ENCODE results near the gene CREB5. TPM values are rescaled to one million over a fixed set of nuclear protein-coding genes. Genes with fewer than 3 reads are reported as not detected.

Gene CREB5
- total RNA-seq, 2 donors from 2014 or later = 0.53 to 2.6 TPM

DNA sequence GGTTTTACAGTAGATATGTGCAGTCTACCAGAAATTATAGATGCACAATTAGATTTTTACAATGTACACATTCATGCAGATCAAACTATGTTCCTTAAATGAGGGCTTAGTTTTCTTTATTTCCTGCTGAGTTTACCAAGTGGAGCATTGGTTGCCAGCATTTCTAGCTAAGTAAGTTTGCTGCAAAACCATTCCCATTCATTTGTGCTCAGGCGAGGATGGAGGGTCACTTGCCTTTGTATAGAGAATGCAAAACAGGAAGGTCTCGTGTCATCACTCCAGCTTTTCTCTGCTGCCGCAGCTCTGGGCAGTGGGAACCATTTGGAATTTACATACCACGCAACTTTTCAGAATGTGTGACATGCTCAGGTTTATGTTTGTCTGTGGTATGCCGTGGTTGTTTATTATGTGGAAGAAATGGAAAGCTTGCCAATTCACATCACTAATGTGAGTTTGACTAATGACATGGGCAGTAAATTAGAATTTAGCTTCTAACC is 347.2 kb downstream of the CREB5 start:
- no peak for DNase-seq

DNA sequence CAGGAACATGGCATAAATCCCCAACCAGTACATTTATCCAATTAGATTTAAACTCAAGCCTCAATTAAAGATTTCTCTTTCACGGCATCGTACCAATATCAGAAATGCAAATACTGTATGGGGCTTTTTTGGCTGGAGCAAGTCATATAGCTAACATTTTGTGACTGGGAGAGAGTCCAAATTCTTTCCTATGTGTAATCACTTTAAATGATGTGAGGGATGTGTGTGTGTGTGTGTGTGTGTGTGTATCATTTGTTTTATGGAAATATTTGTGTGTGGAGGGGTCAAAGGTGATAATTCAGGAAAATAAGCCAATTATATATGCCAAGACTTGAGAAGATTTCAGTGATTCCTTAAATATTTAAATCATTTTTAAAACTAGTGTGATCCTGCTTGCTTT is 349.2 kb downstream of the CREB5 start:
- Mint-ChIP-seq H3K36me3 (ENCODE audit: low read depth) (no peaks in the 10 kb centered on the region), H3K9me3 (no peaks in the 10 kb centered on the region), H3K4me1 (no peaks in the 10 kb centered on the region), H3K4me3 (no peak overlapping the region), H3K27ac (no peak overlapping the region), H3K27me3 (ENCODE audit: insufficient read depth) (no peaks in the 10 kb centered on the region)
- no peaks in the 10 kb centered on the region for H3K9me3 ChIP-seq (ENCODE audit: control insufficient read depth, low read length)
- H3K27ac ChIP-seq (ENCODE audit: low read depth, low read length) = no peak overlapping the region
- no peaks in the 10 kb centered on the region for H3K27me3 ChIP-seq (ENCODE audit: control insufficient read depth, insufficient read depth, low read length, poor library complexity, severe bottlenecking)
- no peak for DNase-seq
- 94% methylated on average over 2 of the region's 2 CpGs; no CpG with 5 or more reads in 1 of the 2 experiments for WGBS, 2 experiments (ENCODE audit: insufficient coverage in 1 of 2, insufficient read length in 1 of 2)
- H3K4me3 ChIP-seq (ENCODE audit: low read length) = no peak overlapping the region
- no peaks in the 10 kb centered on the region for H3K4me1 ChIP-seq (ENCODE audit: control insufficient read depth, insufficient read depth, low read length)
- no peak overlapping the region for H3K9ac ChIP-seq (ENCODE audit: extremely low read depth, low read length, poor library complexity, severe bottlenecking)
- H3K36me3 ChIP-seq (ENCODE audit: control insufficient read depth, insufficient read depth, low read length) = no peaks in the 10 kb centered on the region
- TF ChIP-seq, protein P1, sequence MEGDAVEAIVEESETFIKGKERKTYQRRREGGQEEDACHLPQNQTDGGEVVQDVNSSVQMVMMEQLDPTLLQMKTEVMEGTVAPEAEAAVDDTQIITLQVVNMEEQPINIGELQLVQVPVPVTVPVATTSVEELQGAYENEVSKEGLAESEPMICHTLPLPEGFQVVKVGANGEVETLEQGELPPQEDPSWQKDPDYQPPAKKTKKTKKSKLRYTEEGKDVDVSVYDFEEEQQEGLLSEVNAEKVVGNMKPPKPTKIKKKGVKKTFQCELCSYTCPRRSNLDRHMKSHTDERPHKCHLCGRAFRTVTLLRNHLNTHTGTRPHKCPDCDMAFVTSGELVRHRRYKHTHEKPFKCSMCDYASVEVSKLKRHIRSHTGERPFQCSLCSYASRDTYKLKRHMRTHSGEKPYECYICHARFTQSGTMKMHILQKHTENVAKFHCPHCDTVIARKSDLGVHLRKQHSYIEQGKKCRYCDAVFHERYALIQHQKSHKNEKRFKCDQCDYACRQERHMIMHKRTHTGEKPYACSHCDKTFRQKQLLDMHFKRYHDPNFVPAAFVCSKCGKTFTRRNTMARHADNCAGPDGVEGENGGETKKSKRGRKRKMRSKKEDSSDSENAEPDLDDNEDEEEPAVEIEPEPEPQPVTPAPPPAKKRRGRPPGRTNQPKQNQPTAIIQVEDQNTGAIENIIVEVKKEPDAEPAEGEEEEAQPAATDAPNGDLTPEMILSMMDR (conservative IDR thresholded peaks at IDR 0.05) = no peak

More for the DNA sequence above, 347.2 kb downstream of the CREB5 start:
- WGBS, 2 experiments (ENCODE audit: insufficient coverage in 1 of 2, insufficient read length in 1 of 2) = 92% methylated on average over 2 to 5 of the region's 5 CpGs
- no peaks in the 10 kb centered on the region for H3K27me3 ChIP-seq (ENCODE audit: control insufficient read depth, insufficient read depth, low read length, poor library complexity, severe bottlenecking)
- no peak overlapping the region for H3K4me3 ChIP-seq (ENCODE audit: low read length)
- TF ChIP-seq, protein P1 (conservative IDR thresholded peaks at IDR 0.05) = no peak
- no peak overlapping the region for H3K9ac ChIP-seq (ENCODE audit: extremely low read depth, low read length, poor library complexity, severe bottlenecking)
- Mint-ChIP-seq H3K36me3 (ENCODE audit: low read depth) (no peaks in the 10 kb centered on the region), H3K27me3 (ENCODE audit: insufficient read depth) (no peaks in the 10 kb centered on the region), H3K4me1 (no peaks in the 10 kb centered on the region), H3K9me3 (no peaks in the 10 kb centered on the region), H3K27ac (no peak overlapping the region), H3K4me3 (no peak overlapping the region)
- no peaks in the 10 kb centered on the region for H3K36me3 ChIP-seq (ENCODE audit: control insufficient read depth, insufficient read depth, low read length)
- no peak overlapping the region for H3K27ac ChIP-seq (ENCODE audit: low read depth, low read length)
- no peaks in the 10 kb centered on the region for H3K9me3 ChIP-seq (ENCODE audit: control insufficient read depth, low read length)
- H3K4me1 ChIP-seq (ENCODE audit: control insufficient read depth, insufficient read depth, low read length) = no peaks in the 10 kb centered on the region

DNA sequence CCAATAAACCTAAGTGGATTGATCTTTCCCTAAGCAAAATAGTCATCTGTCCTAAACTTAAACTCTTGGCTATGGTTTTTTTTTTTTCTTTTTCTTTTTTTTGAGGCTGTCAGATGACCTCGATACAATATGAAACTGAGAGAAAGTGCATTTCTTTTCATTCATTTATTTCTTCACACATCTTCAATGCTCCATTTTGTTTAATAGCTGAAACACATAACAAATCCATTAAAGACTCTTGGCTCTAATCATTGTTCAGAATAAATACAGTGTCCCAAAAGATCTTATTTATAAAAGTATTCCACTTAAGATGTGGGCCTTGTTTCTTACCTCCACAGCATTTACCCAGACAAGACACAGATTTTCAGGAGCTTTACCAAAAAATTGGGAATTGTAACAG is 350.3 kb downstream of the CREB5 start:
- Mint-ChIP-seq H3K27ac (no peak overlapping the region), H3K36me3 (ENCODE audit: low read depth) (no peaks in the 10 kb centered on the region), H3K27me3 (ENCODE audit: insufficient read depth) (peaks cover 3% of the 10 kb centered on the region), H3K4me3 (no peak overlapping the region), H3K9me3 (no peaks in the 10 kb centered on the region), H3K4me1 (no peaks in the 10 kb centered on the region)
- no peaks in the 10 kb centered on the region for H3K36me3 ChIP-seq (ENCODE audit: control insufficient read depth, insufficient read depth, low read length)
- TF ChIP-seq, protein P1 (conservative IDR thresholded peaks at IDR 0.05) = no peak
- no peak overlapping the region for H3K4me3 ChIP-seq (ENCODE audit: low read length)
- no peak for DNase-seq
- H3K27me3 ChIP-seq (ENCODE audit: control insufficient read depth, insufficient read depth, low read length, poor library complexity, severe bottlenecking) = no peaks in the 10 kb centered on the region
- H3K4me1 ChIP-seq (ENCODE audit: control insufficient read depth, insufficient read depth, low read length) = no peaks in the 10 kb centered on the region
- H3K9ac ChIP-seq (ENCODE audit: extremely low read depth, low read length, poor library complexity, severe bottlenecking) = no peak overlapping the region
- WGBS, 2 experiments (ENCODE audit: insufficient coverage in 1 of 2, insufficient read length in 1 of 2) = 90 to 100% methylated on average over 1 of the region's 1 CpG
- no peaks in the 10 kb centered on the region for H3K9me3 ChIP-seq (ENCODE audit: control insufficient read depth, low read length)
- no peak overlapping the region for H3K27ac ChIP-seq (ENCODE audit: low read depth, low read length)
